Measurements from ENCODE around the gene DPYSL4.

The DPYSL4 gene

DNA sequence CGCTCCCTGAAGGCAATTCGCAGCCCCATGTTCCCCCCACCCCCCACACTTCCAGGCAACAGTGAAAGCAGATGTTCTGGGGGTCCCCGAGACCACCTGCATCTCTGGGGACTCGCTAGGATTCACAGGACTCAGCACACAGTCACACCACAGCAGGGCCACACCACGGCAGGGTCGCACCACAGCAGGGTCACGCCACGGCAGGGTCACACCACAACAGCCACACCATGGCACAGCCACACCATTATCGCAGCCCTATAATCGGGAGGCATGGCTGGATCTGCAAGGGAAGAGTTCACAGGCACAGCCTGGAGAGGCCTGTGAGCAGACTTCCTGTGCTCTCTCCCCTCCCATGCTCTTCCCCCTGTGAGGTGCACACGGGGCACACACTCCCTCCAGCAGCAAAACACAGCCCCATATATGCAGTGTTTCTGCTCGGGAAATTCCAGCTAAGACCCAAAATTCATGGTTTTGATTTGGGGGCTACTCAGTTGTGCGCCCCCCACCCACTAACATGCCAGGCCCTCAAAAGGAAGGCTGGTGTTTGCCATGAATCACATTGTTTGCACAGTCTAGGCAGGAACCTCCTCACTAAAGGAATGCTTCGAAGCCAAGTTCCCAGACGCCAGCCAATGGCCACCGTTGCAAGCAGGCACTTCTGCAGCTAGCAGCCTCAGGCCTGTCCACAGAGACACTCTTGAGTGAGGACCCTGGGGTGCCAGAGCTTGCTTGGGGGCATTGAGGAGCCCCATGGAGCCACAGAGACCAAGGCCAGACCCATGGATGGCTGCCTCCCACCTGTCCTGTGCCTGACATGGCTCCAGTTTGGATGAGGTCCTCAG, 7.0 kb upstream of the DPYSL4 start:
- no peak for DNase-seq

DNA sequence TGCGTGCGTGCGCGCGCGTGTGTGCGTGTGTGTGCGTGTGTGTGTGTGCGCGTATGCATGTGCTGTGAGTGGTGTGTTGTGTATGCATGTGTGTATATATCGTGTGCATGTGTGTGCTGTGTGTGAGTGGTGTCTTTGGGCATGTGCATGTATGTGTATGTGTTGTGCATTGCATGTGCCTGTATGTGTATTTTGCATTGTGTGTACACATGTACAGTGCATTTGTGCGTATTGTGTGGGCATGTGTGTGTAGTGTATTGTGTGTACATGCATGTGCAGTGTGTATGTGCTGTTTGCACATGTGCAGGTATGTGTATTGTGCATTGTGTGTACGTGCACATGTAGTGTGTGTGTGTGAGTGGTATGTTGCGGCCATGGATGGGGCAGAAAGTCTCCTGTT, 6.0 kb upstream of the DPYSL4 start:
- no peak for DNase-seq

DNA sequence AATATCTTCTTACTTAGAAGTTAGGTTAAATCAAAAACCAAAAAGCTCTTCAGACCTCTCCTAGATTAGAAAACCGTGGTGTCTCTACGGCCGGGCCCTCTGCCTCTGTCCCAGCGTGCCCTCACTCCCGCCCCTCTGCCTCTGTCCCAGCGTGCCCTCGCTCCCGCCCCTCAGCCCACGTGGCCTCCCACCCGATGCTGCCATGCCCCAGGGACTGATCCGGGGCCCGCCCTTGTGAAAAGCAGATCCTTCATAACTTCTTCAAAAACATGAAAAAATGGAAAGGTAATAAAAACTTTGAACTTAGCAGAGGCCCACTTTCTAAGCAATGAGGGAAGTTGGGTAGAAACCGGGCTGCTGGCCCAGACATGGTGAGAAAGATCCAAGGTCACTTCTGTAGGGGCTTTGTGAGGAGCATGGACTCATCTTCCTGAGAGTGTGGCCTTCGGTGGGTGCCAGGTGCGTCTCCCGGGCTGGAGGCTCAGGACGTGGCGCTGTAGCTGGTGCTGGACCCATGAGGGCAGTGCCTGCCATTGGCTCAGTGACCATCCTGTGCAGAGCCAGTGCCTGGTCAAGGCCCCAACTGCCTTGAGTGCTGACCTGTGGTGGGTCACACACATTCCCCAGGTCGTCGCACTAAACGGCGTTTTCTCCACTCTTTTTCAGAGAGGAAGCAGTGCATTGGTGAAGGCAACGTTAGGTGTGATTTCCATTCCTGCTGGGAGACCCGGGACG, 4.9 kb upstream of the DPYSL4 start:
- no peak for DNase-seq

DNA sequence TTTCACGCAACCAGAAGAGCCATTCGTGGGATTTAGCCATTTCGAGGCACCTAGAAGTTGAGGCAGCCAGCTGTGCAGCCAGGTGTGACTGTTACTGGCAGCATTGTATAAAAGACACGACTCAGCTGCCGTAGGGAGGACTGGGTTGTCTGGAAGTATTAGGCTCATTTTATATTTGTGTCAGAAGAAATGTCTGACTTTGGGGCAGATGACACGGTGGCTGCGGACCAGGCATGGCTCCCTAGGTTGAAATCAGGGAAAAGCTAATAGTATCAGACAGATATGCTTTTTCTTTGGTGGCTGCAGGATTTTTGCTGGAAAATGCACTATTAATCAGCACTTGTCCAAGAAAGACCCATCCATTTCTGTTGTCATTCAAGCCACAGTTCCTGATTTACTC, 4.2 kb upstream of the DPYSL4 start:
- DNase-seq: no peak

DNA sequence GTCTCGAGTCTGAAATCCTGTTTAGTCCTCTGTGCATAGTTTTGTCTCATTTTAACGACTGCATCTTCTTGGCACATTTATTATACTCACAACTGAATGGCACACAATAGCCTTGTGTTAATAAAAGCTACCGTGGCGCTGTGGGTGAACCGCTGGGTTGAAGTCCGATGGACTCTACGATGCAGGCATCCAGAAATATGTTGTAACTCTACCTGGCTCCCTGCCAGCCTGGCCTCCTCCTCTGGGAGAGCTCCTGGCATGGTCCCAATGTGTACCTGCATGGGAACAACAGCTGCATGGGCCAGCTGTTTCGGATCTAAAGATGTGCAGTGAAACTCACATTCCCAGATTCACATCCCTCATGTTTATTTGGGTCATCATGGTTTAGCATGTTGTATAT, 3.7 kb upstream of the DPYSL4 start:
- DNase-seq: no peak

DNA sequence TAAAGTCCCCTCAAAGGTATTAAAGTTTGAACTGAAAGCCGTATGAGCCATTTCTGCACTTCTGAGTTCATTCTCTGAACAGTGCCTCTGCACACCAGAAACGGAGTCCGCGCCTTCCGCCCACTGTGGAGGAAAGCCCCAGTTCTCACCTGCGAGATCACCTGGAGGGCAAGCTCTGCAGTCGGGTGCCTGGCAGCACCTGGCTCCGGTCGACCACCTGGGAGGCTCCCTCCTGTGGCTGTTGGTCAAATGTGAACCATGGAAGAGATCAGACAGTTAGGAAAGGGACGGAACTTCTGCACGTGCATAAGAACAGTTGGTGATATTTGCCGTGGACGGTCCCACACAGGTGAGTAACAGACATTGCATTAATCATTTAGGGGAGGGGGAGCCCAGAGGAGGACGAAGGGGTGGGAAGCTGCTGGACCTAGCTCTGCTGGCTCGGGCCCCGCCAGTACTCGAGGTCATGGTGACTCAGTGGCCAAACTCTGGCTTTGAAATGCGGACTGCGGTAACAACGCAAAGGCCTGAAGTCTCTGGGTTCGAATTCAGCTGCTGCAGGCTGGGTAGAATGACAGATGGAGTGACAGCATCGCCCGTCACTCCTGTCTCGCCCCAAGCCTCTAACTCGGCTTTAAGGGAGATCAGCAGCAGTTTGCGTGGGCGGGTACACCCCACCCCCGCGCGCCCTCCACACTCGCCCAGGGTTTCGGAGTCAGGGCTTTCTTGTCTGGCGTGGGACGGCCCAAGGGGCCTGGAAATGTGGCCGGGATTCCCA, 1.7 kb upstream of the DPYSL4 start:
- DNase-seq: no peak

DNA sequence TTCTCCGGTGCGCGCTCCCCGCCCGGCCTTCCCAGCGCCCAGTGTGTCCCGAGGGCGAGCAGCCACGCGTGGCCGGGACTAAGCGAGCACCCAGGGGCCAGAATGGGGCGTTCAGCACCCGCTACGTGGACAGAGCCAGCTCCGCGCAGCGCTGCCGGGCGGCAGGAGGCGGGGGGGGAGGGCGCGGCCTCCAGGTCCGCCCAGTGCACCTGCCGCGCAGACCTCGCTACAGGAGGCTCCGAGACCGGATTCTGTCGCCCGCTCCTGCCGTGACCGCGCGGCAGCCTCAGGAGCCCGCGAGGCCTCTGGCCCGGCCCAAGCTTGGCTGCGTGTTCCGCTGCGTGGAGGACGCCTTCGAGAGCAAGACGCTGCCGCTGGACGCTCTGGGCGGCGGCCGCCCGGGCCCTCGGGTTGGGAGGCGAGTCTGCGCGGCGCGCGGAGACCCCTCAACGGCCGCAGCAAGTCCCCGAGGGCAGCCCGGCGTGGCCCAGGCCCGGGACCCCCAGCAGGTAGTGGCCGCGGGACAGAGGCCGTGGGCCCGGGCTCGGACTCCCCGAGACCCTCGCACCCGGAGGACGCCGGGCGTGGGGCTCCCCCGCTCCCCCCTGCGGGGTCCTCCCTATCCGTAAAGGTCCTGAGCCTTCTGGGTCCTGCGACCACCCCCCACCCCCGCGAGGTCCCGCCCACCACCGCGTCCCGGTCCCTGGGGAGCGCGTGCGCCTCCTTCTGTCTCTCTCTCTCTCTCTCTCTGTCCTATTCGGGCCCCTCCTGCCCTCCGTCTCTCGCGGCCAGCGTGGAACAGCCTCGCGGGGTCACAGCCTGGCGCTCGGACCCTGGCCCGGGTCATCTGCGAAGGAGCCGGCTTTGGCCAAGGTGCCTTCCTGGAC, 904 bp upstream of the DPYSL4 start:
- peak; percentile 34 to 52 for DNase-seq

DNA sequence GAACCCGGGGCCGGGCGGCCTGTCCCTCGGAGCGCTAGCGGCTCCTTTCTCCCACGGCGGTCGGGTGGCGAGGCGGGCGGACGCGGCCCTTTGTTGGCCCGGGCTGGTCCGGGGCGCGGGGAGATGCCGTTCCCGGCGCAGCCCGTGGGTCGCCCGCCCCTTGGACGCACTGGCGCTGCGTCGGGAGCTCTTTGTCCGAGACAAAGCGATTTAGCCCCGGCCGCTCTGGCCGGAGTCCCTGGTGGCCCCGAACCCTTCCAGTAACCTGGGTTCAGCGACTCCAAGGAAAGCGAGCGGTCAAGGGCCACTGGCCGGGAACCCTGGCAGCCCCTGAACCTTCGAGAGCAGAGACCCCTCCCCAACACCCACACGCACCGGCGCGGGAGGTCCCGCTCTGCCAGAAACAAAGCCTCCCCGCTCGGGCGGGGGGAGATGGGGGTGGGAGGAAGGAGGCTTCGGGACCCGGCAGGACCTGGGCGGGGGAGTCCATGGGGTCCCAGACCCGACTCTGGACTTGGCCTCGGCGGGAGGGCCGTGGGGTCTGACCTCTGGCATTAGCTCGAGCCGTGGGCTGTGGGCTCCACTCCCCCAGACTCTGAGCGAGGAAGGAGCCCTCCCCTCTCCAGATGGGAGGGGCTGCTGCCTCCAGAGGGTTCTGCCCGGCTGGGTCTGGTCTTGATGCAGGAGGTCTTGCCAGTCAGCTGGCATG, 836 bp downstream of the DPYSL4 start:
- DNase-seq: no peak

DNA sequence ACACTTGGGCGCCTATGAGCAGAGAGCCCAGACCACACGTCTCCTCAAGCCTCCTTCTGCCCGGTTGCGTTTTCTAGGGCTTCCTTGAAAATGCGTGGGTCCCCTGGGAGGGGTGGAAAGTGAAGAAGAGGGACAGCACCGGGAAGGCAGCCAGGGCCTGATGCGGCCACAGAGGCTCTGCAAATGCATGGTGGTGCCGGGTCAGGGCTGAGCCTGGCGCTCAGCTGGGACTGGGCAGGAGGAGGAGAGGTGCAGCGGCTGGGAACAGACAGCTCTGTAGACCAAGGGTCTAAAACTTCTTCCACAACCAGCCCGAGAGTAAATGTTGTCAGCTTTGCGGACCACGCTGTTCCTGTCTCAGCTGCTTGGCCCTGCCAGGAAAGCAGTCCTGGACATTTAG, 1.6 kb downstream of the DPYSL4 start:
- no peak for DNase-seq

DNA sequence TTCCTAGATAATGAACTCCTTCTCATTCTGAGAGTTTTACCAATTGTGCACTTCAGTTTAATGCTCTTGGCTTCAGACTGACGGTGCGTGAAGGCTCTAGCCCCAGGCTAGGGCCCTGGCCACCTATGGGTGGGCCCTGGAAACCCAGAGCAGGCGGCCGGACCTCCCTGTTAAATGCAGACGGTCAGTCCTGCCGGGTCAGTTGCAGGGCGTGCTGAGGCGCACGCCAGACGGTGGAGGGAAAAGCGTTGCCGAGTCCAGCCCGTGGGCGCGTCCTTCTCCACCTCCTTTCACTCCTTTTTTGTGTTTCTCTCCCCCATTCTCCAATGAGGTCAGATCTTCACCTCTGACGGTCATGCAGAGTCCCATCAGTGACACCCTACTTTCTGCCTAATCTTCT, 2.3 kb downstream of the DPYSL4 start:
- DNase-seq: no peak

DNA sequence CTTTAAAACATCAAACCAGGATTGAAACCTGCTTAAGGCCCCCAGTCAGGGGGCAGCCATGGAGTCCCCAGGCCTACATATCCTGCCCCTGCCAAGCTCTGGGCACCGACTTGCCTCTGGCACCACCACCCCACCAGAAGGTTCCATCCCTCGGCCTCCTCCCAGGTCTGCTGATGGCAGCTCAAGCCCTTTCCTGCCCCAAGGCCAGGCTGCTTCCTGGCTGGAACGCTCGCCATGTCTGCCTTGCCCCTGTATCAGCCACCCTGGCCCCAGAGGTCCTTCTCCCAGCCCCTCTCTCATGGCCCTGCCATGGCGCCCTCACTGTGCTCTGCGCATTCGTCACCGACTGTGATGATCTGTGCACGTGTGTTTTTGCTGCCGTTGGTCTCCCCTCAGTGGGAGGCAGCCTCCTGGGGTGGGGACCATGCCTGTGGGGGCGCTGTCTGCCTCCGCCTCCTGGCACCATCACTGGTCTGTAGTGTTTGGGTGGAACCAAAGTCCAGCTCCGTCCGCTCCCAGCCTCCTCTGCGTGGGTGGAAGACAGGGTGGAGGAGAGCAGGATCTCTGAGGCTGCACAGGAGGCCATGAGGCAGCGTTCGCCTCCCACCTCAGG, 3.2 kb downstream of the DPYSL4 start:
- no peak for DNase-seq

DNA sequence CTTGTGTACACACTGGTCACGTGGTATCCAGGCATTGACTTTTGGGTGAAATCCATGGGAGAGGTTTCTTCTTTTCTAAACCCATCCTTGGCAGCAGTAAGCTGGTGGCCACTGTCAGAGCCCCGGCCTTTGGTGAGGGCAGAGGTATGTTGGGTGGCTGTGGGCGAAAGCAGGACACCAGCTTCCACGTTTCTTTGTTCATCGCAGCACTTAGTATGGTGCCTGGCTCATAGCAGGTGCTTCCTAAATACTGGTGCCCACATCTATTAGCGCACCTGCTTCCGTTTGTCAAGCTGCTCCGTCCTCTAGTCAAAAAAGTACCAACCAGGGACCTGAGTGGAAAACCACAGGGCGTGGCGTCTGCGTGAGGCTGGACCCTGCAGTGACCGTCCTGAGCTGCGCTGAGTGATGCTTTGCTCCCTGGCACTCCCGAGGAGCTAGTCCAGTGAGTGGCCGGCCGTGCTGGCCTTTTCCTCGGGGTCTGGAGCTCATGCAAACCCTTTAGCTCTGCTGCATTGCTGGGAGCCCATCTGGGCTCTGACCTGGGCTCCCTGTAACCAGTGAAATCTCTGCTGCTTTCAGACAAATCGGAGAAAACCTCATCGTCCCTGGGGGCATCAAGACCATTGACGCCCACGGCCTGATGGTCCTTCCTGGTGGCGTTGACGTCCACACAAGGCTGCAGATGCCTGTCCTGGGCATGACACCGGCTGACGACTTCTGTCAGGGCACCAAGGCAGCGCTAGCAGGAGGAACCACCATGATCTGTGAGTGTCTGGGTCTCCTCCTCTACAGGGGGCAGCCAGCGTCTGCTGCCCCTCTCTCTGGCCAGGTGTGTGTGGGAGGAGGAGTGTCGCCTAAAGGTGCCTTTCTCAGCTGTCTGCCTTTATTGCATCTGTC, 5.6 kb downstream of the DPYSL4 start:
- no peak for DNase-seq

DNA sequence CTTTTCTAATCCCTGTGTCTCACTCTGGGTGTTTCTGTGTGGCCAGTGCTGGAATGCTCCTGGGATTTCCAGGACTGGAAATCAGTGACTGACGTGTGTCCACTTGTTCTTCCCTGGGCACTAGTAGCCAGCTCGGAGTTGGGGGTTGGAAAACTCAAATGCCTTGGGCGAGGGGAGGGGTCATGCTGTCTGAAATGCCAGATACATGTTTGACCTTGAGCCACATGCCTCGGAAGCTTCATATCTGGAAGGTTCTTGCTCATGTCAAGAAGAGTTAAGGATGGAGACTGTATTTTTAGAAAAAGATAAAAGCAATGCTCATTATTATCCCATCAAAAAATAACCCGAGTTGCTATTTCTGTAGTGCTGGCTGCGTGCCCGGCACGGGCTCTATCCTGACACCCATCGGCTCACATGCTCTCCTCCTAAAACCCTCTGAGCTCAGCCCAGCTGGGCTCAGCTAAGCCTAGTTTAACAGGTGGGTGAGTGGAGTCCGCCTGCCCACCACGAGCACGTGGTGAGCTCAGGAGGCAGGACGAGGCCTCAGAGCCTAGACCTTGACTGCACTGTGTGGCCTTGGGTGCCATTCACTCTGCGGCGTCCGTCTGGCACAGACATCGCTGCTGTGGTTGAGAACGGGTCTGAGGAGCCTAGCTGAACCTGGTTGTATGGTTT, 6.4 kb downstream of the DPYSL4 start:
- no peak for DNase-seq

DNA sequence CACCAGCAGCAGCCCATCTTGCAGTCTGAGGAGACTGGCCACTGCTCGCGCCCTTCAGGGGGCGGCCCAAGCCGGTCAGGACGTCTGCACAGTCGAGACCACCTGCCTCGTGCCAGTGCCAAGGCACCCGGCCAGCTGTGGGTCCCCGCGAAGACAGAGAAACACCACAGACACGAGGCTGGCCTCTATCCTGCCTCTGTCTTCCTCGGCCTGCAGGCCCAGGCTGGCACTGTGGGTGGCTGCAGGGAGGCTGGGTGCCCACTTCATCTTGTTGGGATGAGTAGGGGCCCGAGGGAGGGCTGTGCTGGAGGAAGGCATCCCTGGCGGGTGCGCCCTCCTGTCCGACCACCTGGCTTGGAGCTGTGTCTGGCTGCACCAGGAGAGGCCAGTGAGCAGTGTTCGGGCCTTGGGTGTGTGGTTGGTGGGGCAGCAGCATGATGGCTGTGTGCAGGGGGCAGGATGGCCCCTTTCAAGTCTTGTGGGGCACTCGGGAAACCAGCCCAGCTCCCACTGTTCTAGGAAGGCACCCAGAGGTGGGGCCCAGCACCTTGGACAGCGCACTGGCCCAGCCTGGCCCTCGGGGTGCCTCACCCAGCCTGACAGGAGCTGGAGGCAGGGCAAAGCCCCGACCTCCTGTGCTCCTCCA, 7.3 kb downstream of the DPYSL4 start:
- DNase-seq: no peak

DNA sequence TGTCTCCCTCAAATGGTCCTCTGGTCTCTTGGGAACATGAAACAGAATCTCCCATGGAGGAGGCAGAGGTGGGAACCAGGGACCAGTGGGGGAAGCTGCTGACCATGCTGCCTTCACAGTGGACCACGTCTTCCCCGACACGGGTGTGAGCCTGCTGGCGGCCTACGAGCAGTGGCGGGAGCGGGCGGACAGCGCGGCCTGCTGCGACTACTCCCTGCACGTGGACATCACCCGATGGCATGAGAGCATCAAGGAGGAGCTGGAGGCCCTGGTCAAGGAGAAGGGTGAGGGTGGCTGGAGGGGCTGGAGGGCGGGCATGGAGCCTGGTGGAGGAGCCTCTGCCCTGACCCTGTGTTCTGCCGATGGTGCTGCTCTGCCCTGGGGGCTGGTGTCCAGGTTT, 8.0 kb downstream of the DPYSL4 start:
- DNase-seq: no peak

DNA sequence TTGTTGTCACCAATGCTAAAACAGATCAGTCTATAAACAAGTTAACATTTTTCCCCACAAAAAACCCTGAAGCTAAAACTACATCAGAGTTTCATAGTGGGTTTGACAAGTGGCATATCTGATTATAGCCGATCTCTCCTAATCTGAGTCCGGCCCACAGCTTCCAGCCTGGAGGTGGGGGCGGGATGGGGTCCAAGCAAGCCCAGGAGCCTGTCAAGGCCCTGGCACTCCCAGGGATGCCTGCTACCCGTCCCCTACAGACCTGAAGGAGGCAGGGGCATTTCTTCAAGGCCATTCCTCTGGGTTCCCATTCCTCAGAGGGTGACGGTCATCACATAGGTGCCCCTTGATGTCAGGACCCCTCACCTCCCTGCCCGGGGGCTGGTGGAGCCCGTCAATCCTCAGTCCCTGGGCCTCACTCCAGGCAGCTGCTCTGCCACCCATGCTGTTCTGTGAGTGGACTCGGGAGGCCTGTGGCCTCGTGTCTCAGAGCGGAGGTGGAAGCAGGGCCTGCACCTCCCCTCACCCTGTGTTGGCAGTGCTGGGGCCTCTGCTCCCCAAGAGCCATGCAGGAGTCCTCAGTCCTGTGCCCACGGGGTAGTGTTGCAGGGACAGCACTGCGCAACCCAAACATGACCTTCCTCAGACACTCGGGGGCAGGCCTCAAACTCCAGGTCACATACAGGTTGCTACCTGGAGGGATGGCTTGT, 8.8 kb downstream of the DPYSL4 start:
- no peak for DNase-seq

DNA sequence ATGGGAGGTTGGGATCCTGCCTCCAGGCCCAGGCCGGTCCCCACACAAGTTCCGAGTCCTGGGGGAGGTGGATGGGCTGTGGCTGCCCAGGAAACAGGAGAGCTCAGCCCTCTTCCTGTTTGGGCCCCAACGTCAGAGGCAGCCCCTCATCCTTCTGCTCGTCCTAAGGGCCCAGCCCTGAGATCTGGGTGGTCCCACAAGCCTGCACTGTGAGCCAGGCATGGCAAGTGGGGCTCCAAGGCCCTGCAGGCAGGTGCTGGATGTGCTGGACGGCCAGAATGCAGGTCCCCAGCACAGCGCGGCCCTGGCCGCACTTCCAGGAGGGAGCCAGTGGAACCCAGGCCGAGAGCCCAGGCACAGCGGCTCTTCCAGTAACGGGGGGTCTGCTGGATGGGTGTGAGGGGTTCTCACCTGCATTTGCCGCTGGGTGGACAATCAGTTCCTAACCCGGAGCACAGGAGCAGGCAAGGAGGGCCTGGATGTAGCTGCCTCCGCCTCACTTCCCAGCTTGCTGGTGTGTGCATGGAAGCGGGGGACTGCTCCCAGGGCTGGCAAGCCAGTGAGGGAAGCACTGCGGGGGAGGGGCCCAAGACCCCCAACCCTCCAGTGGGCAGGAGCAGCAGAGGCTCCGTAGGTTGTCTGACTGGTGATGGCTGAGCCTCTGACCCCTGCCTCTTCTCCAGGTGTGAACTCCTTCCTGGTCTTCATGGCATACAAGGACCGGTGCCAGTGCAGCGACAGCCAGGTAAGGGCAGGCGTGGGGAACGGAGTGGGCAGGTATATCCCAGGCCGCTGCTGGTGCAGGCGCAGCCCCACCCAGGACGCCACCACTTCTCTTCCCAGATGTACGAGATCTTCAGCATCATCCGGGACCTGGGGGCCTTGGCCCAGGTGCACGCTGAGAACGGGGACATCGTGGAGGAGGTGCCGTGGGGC, 9.7 kb downstream of the DPYSL4 start:
- DNase-seq: no peak

Data from CD4-positive, alpha-beta T cell treated with Interleukin-4 for 1 hour (primary cell).